ENCODE results near the gene SYCP2. TPM values are rescaled to one million over a fixed set of nuclear protein-coding genes. Genes with fewer than 3 reads are reported as not detected.

The SYCP2 gene
- 0.63 and 0.74 TPM in 2 replicates for total RNA-seq (ENCODE audit: low replicate concordance)

- no peak for TF ChIP-seq CTCF (IDR thresholded peaks at IDR 0.05; ENCODE audit: insufficient read depth, low read length)
- peak; percentile 12 for DNase-seq (ENCODE audit: low read depth)
- H3K4me3 ChIP-seq (ENCODE audit: low read depth, low read length): peak within 1 kb of the TSS; percentile 68
Observed at GRCh38 chr20:59933296-59933848, at the start of gene SYCP2. Gene SYCP2 (minus strand): TSS chr20:59933637. CDS start chr20:59922413, 11,224 bp downstream.

- no peak for TF ChIP-seq CTCF (IDR thresholded peaks at IDR 0.05; ENCODE audit: insufficient read depth, low read length)
- H3K4me3 ChIP-seq (ENCODE audit: low read depth, low read length): no peak overlapping the region
- DNase-seq (ENCODE audit: low read depth): no peak
Observed at GRCh38 chr20:59983076-59983475, 49.6 kb upstream of the SYCP2 start.

- no peak overlapping the region for H3K4me3 ChIP-seq (ENCODE audit: low read depth, low read length)
- no peak for TF ChIP-seq CTCF (IDR thresholded peaks at IDR 0.05; ENCODE audit: insufficient read depth, low read length)
- no peak for DNase-seq (ENCODE audit: low read depth)
Observed at GRCh38 chr20:59977086-59977485, 43.6 kb upstream of the SYCP2 start.

- H3K4me3 ChIP-seq (ENCODE audit: low read depth, low read length): no peak overlapping the region
- TF ChIP-seq CTCF (IDR thresholded peaks at IDR 0.05; ENCODE audit: insufficient read depth, low read length): no peak
- no peak for DNase-seq (ENCODE audit: low read depth)
Observed at GRCh38 chr20:59976156-59976782, 42.8 kb upstream of the SYCP2 start.

GRCh38 chr20:59972037-59972801, 38.8 kb upstream of the SYCP2 start:
- DNase-seq (ENCODE audit: low read depth): no peak
- no peak overlapping the region for H3K4me3 ChIP-seq (ENCODE audit: low read depth, low read length)

GRCh38 chr20:59971428-59971827, 38.0 kb upstream of the SYCP2 start:
- DNase-seq (ENCODE audit: low read depth): no peak
- no peak overlapping the region for H3K4me3 ChIP-seq (ENCODE audit: low read depth, low read length)
- no peak for TF ChIP-seq CTCF (IDR thresholded peaks at IDR 0.05; ENCODE audit: insufficient read depth, low read length)

More at GRCh38 chr20:59972037-59972801, 38.8 kb upstream of the SYCP2 start:
- no peak for TF ChIP-seq CTCF (IDR thresholded peaks at IDR 0.05; ENCODE audit: insufficient read depth, low read length)

Data from fibroblast of the aortic adventitia (primary cell).